NCI-H187 (cell line): ENCODE data around the gene ACAA1.
"Not testable (repeated sequence)": the region's sequence is repeated elsewhere in the genome, so short reads cannot be mapped to it uniquely, and the experiment has no call there.

Experiments
- DNase-seq, 2 experiments: peaks; one replicate each; lab custom pipeline; 2025; lab: John Stamatoyannopoulos, UW

Gene ACAA1

DNA sequence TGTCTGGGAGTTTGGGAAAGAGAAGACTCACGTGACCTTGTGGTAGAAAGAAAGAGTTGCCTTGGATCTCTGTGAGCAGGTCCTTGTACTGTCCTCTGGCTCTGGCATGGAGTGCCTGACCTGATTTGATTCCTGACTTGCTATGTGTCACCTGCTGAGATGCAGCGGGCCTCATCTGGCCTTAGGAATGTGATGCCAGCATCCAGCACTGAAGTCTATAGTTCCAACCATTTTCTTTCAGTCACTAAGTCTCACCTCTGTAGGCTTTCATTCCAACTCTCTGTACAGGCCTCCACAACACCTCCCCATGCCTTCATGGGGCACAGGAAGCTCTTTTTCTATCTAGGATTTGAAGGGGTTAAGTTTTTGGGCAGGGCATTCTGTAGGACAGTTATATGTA lies 16.3 kb upstream of the ACAA1 start:
- DNase-seq: no peak

DNA sequence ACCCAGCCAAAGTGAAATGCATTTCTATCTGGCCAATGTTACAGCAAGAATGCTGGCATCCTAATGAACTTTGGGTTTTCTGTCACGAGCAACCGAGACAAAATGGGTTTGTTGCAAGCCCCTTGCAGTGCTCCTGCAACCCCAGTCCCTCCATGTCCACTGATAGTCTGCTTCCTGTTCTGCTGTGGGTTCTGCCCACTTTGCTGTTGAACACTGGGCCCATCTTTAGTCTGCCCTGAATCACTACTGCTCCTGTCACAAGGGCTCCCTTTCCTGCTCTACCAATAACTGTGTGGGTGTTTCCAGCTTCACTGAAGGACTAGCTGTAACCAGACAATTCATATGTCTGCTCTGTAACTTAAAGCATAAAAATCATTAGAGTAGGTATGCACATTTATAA lies 15.7 kb upstream of the ACAA1 start:
- DNase-seq: no peak

DNA sequence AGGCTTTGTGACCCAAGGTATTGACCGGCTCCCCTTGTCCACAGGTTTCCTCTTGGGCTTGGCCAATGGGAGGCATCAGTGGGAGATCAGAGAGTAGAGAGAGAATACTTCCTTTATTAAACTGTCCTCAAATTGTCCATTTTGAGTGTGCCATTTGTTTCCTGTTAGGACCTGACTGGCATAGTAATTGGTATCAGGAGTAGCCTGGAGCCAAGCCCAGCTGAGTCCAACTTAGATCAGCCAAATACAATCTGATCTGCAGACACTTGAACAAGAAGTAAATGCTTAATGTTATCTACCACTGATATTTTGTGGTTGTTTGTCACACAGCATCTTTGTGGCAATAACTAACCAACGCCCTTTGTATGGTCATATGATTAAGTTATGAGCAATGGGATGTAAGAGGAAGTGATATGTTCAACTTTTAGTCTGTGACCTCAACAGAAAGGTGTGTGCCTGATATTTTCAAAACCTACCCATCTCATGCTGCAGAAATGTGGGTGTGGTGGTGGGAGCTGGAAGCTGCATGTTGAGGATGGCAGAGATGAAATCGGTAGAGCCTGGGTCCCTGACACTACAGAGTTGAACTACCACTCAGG lies 14.8 kb upstream of the ACAA1 start:
- DNase-seq: no peak

DNA sequence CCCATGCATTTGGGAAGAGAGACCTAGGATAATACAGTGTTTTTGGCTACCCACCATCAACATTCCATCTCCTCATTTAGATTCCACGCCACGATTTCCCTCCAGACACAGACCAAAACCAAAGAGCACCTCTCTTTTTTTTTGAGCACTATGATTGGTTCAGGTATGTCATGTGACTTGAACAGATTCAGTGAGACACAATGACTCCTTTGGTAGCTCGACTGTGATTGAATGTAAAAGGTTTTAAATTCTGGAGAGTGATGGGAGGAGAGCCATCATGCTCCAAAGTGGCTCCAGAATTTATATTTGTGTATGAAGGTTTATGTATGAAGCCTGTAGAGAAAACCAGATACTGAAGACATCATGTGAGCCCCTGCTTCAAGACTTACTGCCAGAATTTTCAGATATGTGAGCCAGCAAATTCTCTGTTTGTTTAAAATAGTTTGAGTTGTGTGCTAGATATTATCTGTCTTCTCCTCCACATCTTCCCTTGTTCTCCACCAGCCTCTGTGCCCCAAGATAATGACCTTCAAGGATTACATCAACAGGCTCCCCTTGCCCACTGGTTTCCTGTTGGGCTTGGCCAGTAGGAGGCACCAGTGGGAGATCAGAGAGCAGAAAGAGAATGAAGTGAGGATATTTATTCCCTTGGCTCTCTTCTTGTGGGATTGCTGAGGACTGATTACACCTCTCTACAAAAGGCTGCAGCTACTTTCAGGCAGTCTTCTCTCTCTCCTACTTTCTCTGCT lies 14.0 kb upstream of the ACAA1 start:
- no peak for DNase-seq

DNA sequence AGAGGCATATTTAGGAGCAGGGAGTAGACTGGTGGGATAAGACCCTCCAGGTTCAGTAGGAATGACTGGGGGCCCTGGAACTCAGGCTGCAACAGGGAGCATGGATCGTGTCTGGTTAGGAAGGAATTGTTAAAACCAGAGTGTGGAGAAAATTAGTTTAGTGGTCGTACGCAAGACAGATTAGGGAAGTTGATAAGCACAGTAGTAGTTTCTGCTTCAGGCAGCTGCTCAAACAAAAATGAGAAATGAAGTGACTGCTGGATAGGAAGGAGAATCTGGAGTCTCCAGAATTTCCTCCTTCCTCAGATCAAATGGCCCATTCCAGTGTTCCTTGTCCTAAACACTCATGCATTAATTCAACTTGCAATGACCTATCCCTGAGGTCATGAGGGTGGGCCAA lies 12.8 kb upstream of the ACAA1 start:
- no peak for DNase-seq

DNA sequence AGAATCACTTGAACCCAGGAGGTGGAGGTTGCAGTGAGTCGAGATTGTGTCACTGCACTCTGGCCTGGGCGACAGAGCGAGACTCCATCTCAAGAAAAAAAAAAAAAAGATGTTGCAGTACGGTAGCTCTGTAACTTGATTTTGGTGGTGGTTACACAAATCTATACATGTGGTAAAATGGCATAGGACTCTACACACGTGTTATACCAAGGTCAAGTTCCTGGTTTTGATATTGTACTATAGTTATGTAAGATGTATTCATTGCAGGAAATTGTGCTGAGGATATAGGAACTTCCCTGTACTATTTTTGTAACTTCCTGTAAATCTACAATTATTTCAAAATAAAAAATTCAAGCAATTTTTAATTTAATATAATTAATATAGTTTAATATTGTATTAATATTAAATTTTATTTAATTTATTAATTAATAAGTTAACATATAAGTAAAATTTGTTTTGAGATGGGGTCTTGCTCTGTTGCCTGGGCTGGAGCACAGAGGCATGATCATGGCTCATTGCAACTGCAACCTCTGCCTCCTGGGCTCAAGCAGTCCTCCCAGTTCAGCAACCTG lies 11.5 kb upstream of the ACAA1 start:
- DNase-seq: no peak

DNA sequence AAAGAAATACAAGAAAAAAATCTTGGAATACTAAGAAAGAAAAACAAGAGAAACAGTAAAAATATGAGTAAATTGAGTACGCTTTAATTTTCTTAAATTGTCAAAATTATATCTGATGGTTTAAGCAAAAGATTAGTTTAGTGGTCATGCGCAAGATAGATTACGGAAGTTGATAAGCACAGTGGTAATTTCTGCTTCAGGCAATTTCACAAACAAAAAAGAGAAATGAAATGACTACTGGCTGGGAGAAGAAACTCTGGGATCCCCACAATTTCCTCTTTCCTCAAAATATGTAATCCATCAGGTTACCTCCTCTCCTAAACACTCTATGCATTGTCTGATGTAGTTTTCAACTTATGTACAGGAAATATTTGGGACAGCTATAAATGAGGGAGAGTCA lies 10.5 kb upstream of the ACAA1 start:
- DNase-seq: no peak

DNA sequence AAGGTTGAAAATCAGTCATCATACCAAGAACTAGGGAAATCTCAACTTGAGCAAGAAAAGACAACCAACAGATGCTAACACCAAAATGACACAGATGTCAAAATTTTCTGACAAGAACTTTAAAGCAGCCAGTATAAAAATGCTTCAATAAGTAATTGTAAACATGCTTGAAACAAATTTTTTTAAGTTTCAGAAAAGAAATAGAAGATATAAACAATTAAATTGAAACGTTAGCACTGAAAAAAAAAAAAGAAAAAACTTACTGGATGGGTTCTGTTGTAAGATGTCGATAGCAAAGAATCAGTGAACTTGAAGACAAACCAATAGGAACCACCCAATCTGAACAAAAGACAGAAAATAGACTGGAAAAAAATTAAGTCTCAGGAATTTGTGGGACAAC lies 9.6 kb upstream of the ACAA1 start:
- no peak for DNase-seq

DNA sequence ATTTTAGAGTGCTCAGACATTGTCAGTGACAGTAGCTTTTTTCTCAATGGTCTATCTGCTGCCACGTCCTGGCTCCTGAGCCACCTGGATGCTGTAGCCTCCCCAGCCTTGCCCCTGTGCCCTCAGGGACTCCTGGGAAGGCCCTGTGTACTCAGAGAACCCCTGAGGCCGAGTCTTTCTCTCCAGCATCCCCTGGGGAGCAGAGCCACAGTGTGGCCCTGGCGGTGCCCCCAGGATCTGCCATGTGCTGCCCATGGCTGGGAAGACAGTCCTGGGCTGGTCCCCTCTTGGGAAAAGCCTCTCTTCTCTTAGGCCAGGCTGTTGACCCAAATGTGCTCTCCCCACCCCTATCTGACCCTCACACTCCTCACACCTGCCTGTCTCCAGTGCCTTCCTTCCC lies 6.6 kb upstream of the ACAA1 start:
- no peak for DNase-seq

DNA sequence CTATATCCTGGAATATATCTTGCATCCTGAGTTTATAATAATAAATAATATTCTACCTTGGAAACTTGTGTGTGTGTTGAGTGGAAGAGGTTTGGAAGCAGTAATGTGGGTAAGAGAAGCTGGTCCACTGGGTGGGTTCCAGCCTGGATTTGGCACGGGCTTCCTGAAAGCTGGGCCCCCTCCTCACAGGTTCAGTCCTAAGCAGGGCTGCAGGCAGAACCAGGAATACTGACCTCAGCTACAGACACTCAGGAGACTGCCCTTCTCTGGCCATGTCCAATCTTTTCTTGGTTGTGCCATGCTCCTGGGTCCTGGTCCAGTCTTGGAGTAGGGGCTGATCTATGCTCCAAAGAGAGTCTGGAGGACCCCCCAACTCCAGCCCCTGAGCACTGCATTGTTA lies 6.0 kb upstream of the ACAA1 start:
- DNase-seq: no peak

DNA sequence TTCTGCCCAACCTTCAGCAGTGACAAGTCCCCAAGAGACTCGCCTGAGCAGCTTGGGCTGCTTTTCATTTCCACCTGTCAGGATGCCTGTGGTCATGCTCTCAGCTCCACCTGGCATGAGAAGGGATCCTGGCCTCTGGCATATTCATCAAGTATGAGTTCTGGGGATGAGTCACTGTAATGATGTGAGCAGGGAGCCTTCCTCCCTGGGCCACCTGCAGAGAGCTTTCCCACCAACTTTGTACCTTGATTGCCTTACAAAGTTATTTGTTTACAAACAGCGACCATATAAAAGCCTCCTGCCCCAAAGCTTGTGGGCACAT lies 5.0 kb upstream of the ACAA1 start:
- no peak for DNase-seq

DNA sequence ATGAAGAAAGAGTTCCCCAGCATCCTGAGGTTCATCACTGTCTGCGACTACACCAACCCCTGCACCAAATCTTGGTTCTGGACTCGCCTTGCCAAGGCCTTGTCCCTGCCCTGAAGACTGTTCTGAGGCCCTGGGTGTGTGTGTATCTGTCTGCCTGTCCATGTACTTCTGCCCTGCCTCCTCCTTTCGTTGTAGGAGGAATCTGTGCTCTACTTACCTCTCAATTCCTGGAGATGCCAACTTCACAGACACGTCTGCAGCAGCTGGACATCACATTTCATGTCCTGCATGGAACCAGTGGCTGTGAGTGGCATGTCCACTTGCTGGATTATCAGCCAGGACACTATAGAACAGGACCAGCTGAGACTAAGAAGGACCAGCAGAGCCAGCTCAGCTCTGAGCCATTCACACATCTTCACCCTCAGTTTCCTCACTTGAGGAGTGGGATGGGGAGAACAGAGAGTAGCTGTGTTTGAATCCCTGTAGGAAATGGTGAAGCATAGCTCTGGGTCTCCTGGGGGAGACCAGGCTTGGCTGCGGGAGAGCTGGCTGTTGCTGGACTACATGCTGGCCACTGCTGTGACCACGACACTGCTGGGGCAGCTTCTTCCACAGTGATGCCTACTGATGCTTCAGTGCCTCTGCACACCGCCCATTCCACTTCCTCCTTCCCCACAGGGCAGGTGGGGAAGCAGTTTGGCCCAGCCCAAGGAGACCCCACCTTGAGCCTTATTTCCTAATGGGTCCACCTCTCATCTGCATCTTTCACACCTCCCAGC lies 4.4 kb upstream of the ACAA1 start:
- no peak for DNase-seq

DNA sequence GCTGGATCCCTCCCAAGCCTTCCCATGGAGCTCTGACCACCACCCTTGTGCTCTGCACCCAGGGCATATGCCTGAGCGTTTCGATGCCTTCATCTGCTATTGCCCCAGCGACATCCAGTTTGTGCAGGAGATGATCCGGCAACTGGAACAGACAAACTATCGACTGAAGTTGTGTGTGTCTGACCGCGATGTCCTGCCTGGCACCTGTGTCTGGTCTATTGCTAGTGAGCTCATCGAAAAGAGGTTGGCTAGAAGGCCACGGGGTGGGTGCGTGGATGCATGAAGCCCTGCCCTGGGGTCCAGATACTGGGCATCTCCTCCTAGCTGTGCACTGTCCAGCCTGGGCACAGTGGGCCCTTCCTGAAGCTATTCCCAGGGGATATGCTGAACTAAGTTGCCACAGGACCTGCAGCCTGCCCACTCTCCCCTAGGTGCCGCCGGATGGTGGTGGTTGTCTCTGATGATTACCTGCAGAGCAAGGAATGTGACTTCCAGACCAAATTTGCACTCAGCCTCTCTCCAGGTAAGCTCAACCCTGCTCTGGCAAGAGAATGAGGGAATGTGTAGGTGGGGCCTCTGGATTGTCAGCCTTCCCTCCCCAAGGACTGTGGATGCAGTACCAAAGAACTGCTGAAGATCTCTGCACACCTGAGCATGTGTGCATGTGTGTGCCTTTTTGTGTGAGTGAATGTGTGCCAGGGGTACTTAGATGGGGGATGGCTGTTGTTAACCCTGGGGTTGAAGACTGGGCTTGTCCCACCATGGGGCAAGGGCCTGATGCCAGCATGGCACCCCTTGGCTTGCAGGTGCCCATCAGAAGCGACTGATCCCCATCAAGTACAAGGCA lies 3.6 kb upstream of the ACAA1 start:
- DNase-seq: no peak

DNA sequence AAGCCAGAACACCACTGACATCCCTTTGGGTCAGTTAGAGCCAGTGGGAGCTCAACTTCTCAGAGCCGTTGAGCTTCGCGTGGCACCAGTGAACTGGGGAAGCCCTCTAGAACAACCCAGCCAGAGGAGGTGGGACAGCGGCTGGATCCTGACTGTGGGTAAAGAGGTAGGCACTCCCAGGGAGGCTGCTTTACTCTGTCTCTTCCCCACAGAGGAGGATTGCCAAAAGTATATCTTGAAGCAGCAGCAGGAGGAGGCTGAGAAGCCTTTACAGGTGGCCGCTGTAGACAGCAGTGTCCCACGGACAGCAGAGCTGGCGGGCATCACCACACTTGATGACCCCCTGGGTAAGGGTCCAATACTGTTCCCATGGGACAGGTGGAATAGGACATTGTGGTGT lies 2.7 kb upstream of the ACAA1 start:
- no peak for DNase-seq

DNA sequence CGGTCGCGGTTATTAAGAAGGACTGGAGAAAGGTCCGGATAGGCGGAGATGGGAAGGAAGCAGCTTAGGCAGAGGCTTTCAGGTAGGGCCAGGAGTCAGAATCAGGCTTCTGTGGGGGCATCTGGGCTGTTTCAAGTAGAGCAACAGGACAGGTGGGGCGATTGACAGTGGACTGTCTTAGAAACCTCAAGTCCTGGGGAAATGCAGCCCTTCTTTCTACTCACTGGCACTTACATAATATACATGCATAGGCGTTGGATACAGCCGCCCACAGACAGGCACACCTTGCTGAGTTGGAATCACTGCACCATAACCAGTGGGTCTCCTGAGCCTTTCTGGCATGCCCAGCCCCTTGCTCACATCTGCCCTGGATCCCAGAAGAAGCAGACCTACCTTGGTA lies 2.3 kb upstream of the ACAA1 start:
- DNase-seq: no peak

DNA sequence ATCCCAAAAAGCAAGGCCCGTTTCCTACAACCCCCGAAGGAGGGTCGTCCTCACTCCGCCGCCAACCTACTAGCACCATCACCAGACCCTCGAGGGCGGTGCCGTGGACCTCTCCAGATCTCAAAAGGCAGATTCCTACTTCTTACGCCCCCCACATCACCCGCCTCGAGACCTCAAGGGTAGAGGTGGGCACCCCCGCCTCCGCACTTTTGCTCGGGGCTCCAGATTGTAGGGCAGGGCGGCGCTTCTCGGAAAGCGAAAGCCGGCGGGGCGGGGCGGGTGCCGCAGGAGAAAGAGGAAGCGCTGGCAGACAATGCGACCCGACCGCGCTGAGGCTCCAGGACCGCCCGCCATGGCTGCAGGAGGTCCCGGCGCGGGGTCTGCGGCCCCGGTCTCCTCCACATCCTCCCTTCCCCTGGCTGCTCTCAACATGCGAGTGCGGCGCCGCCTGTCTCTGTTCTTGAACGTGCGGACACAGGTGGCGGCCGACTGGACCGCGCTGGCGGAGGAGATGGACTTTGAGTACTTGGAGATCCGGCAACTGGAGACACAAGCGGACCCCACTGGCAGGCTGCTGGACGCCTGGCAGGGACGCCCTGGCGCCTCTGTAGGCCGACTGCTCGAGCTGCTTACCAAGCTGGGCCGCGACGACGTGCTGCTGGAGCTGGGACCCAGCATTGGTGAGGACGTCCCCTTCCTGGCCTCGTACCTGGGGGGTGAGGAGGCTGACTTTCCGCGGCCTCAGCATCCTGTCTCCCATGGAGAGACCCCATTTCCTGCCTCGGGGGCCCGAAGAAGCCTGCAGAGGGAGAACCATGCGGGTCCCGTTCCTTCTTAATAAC lies 1.6 kb upstream of the ACAA1 start, which contains the start of gene MYD88:
Gene MYD88 (plus strand): TSS at position 313 of the 842 bp plus-strand sequence. CDS start 40 bp downstream, at position 353.
- no peak for DNase-seq

DNA sequence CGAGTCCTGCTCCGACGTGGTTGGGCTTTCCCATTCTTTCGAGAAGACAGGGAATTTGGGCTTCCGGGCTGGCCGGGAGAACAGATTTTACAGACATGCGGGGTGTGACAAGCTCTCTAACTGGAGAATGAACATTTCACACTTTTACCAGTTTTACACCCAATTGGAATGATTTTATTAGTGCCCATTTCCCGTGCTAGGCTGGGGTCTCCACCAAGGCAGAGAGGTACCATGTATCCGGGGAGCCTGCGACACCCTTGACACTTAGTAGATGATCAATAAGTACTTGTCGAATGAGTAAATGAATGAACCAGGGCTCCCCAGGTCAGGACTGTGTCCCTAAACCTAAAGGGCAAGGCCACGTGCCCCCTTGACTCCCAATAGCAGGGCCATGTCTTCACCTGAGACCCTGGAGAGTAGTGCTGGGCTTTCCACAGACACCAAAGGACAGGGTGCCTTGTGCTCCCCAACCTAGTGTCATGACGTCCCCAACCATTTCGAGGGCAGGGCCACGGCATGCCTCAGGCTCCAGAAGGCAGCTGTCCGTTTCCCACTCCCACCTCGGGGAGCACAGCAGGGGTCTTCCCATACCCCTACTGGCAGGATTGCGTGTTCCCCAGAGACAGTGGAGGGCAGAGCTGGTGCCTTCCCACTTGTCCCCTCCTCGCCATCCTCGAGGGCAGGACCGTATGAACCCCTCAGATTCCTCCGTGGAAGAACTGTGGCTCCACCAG lies 855 bp upstream of the ACAA1 start:
- no peak for DNase-seq

DNA sequence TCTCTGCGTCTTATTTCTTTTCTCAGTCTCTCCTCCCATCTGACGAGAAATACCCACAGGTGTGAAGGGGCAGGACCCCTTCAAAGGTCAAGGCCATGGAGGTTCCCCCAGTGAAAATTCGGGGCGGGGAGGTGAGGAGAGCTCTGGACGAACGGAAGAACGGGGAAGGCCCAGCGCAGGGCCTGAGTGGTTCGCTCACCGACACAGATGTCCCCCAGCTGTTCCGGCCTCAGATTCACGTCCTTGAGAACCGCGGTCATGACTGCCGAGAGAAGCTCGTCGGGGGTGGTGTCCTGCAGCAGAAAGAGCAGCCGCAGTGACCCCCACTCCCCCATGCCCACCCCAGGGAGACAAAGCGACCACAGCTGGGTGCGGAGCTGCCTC lies 542 bp downstream of the ACAA1 start:
- no peak for DNase-seq

DNA sequence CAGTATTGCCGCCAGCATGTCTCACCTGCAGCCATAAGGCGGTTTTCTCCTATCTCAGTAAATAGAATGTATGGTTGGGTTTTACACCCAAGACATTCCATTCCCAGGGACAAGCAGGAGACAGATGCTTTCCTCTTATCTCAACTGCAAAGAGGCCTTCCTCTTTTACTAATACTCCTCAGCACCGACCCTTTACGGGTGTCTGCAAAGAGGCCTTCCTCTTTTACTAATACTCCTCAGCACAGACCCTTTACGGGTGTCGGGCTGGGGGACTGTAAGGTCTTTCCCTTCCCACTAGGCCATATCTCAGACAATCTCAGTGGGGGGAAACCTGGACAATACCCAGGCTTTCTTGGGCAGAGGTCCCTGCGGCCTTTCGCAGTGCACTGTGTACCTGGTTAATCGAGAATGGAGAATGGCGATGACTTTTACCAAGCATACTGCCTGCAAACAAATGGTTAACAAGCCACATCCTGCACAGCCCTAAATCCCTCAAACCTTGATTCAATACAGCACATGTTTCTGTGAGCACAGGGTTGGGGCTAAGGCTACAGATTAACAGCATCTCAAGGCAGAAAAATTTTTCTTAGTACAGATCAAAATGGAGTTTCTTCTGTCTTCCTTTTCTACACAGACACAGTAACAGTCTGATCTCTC lies 1.2 kb downstream of the ACAA1 start:
- DNase-seq: not testable (repeated sequence)
